H1 (cell line): ENCODE data around the gene NFAM1. TPM values are rescaled to one million over a fixed set of nuclear protein-coding genes. Genes with fewer than 3 reads are reported as not detected.

ENCODE experiments used
- CTCF ChIA-PET: fragments of 300-600 bp; sonication (Branson Sonifier 250); formaldehyde crosslinking; loops from one replicate; lab custom pipeline; 2021; ENCODE audit not compliant: partially characterized antibody; lab: Charles Lee
- POLR2A ChIA-PET: fragments of 300-600 bp; sonication (Branson Sonifier 250); formaldehyde crosslinking; loops from one replicate; lab custom pipeline; 2021; ENCODE audit warnings: inconsistent platforms; ENCODE audit not compliant: partially characterized antibody; lab: Charles Lee
- DNase-seq, 2 experiments: peaks; one replicate each; pipeline versions ENCODE4 v3.0.0 to v3.0.0-alpha.2; 2010 to 2022; ENCODE audit warnings: low spot score in 2 of 2, low read depth in 1 of 2, mixed read lengths in 1 of 2
- FAIRE-seq: peaks from 2 replicates; lab custom pipeline; 2011; peaks lifted over from hg19 to GRCh38; lab: Jason Lieb, UNC
- H2AFZ ChIP-seq: 2 replicates; pipeline ENCODE4 v1.8.1; 2012; ENCODE audit warnings: low read length, inconsistent platforms
- H2AK5ac ChIP-seq: 2 replicates; pipeline ENCODE4 v1.6.1; 2013; ENCODE audit warnings: low read depth, low read length
- H2BK120ac ChIP-seq: replicated peaks from 2 replicates; pipeline ENCODE3; 2013; ENCODE audit warnings: low read depth, low read length, inconsistent platforms
- H2BK12ac ChIP-seq: 2 replicates; pipeline ENCODE4 v1.6.1; 2013; ENCODE audit warnings: low read depth, low read length
- H2BK15ac ChIP-seq: 2 replicates; pipeline ENCODE4 v1.6.1; 2013; ENCODE audit warnings: low read length
- H2BK20ac ChIP-seq: 2 replicates; pipeline ENCODE4 v1.6.1; 2013; ENCODE audit warnings: low read length
- H2BK5ac ChIP-seq: 2 replicates; pipeline ENCODE4 v1.6.1; 2013; ENCODE audit warnings: low read depth, low read length
- H3K14ac ChIP-seq: 2 replicates; pipeline ENCODE4 v1.6.1; 2013; ENCODE audit warnings: inconsistent platforms; ENCODE audit not compliant: insufficient read length
- H3K18ac ChIP-seq: 2 replicates; pipeline ENCODE4 v1.6.1; 2013; ENCODE audit warnings: low read length; ENCODE audit errors: extremely low read depth
- H3K23ac ChIP-seq: 2 replicates; pipeline ENCODE4 v1.6.1; 2013; ENCODE audit warnings: inconsistent platforms; ENCODE audit not compliant: insufficient read length
- H3K23me2 ChIP-seq: 2 replicates; pipeline ENCODE4 v1.6.1; 2013; ENCODE audit warnings: low read depth, low read length
- H3K27ac ChIP-seq: 2 replicates; pipeline ENCODE4 v1.6.1; 2011; ENCODE audit warnings: low read depth, low read length, inconsistent platforms
- H3K27me3 ChIP-seq, 4 experiments: replicated peaks in 1 of 4; 1 replicate in 1 of 4; 2 replicates in 3 of 4; pipeline versions ENCODE4 v1.6.1 to v1.8.1; 2011 to 2013; ENCODE audit warnings: low read length in 3 of 4, mild to moderate bottlenecking in 3 of 4, inconsistent platforms in 2 of 4, mixed read lengths in 2 of 4, moderate library complexity in 1 of 4; ENCODE audit not compliant: control insufficient read depth in 3 of 4, insufficient read depth in 3 of 4; ENCODE audit errors: extremely low read depth in 1 of 4
- H3K36me3 ChIP-seq, 4 experiments: 2 replicates each; pipeline versions ENCODE4 v1.6.1 to v1.8.1; 2011 to 2013; ENCODE audit warnings: mild to moderate bottlenecking in 4 of 4, low read length in 3 of 4, moderate library complexity in 2 of 4, control low read depth in 1 of 4, inconsistent platforms in 1 of 4; ENCODE audit not compliant: insufficient read depth in 4 of 4, control insufficient read depth in 2 of 4
- H3K4ac ChIP-seq: replicated peaks from 2 replicates; pipeline ENCODE3; 2013; ENCODE audit warnings: low read length, low read depth, mixed read lengths, inconsistent platforms; ENCODE audit not compliant: insufficient read length
- H3K4me1 ChIP-seq, 4 experiments: replicated peaks in 1 of 4; 1 replicate in 1 of 4; 2 replicates in 3 of 4; pipeline versions ENCODE4 v1.6.1 to v1.8.1; 2011 to 2013; ENCODE audit warnings: low read length in 3 of 4, inconsistent platforms in 2 of 4, mixed read lengths in 1 of 4; ENCODE audit not compliant: insufficient read depth in 4 of 4, control insufficient read depth in 3 of 4
- H3K4me2 ChIP-seq, 2 experiments: 2 replicates each; pipeline versions ENCODE4 v1.6.1 to v1.8.1; 2011 to 2013; ENCODE audit warnings: low read depth in 2 of 2, low read length in 2 of 2, control low read depth in 1 of 2, inconsistent platforms in 1 of 2, mild to moderate bottlenecking in 1 of 2; ENCODE audit not compliant: insufficient read depth in 1 of 2
- H3K4me3 ChIP-seq, 4 experiments: fragments of 200-600, 300-600 bp in 1 of 4; sonication (generic), shearing (Covaris generic), sonication (Bioruptor Twin) in 1 of 4; 2 replicates each; pipeline versions ENCODE4 v1.5.1 to v1.8.1; 2011 to 2016; ENCODE audit warnings: low read length in 4 of 4, low read depth in 3 of 4, control low read depth in 2 of 4, inconsistent platforms in 2 of 4, mild to moderate bottlenecking in 2 of 4, mixed read lengths in 1 of 4, moderate library complexity in 1 of 4; ENCODE audit not compliant: insufficient read depth in 2 of 4; ENCODE audit errors: extremely low read depth in 1 of 4
- H3K56ac ChIP-seq: replicated peaks from 2 replicates; pipeline ENCODE3; 2013; ENCODE audit warnings: low read depth, mild to moderate bottlenecking, mixed read lengths, low read length, inconsistent platforms; ENCODE audit not compliant: insufficient read length
- H3K79me1 ChIP-seq: 2 replicates; pipeline ENCODE4 v1.6.1; 2013; ENCODE audit warnings: low read depth, low read length, control low read depth
- H3K79me2 ChIP-seq, 2 experiments: 2 replicates each; pipeline versions ENCODE4 v1.6.1 to v1.8.1; 2012 to 2013; ENCODE audit warnings: low read length in 2 of 2, mild to moderate bottlenecking in 2 of 2, inconsistent platforms in 1 of 2; ENCODE audit not compliant: insufficient read depth in 2 of 2, control insufficient read depth in 1 of 2
- H3K9ac ChIP-seq, 4 experiments: replicated peaks in 1 of 4; 1 replicate in 1 of 4; 2 replicates in 3 of 4; pipeline versions ENCODE4 v1.6.1 to v1.8.1; 2011 to 2013; ENCODE audit warnings: low read depth in 3 of 4, low read length in 3 of 4, control low read depth in 2 of 4, mild to moderate bottlenecking in 2 of 4, moderate library complexity in 2 of 4, inconsistent platforms in 1 of 4; ENCODE audit errors: extremely low read depth in 1 of 4
- H3K9me3 ChIP-seq, 2 experiments: 2 replicates each; pipeline versions ENCODE4 v1.6.1 to v1.8.1; 2012 to 2013; ENCODE audit warnings: mild to moderate bottlenecking in 2 of 2, moderate library complexity in 2 of 2, control low read depth in 1 of 2, inconsistent platforms in 1 of 2, low read depth in 1 of 2, low read length in 1 of 2, mixed read lengths in 1 of 2; ENCODE audit not compliant: insufficient read depth in 2 of 2
- H4K20me1 ChIP-seq, 2 experiments: replicated peaks in 1 of 2; 2 replicates each; pipeline versions ENCODE3 to v1.8.1; 2011 to 2013; ENCODE audit warnings: inconsistent platforms in 2 of 2, low read length in 2 of 2, mild to moderate bottlenecking in 1 of 2; ENCODE audit not compliant: insufficient read depth in 2 of 2, control insufficient read depth in 1 of 2
- H4K5ac ChIP-seq: 2 replicates; pipeline ENCODE4 v1.6.1; 2013; ENCODE audit warnings: low read length, low read depth, mixed read lengths, inconsistent platforms; ENCODE audit not compliant: insufficient read length
- H4K8ac ChIP-seq: 2 replicates; pipeline ENCODE4 v1.8.0; 2013; ENCODE audit warnings: mild to moderate bottlenecking, moderate library complexity, low read length, inconsistent platforms; ENCODE audit not compliant: insufficient read depth; ENCODE audit errors: extremely low read depth
- H4K91ac ChIP-seq: replicated peaks from 2 replicates; pipeline ENCODE3; 2013; ENCODE audit warnings: low read length, mixed read lengths, inconsistent platforms; ENCODE audit not compliant: insufficient read length
- ATF2 ChIP-seq: IDR thresholded peaks from 2 replicates; pipeline ENCODE4 v1.6.1; 2012; ENCODE audit warnings: low read length, inconsistent platforms
- EZH2 ChIP-seq: fragments of 200-600 bp; sonication (generic); IDR thresholded peaks from 2 replicates; pipeline ENCODE4 v1.7.1; 2012; ENCODE audit warnings: low read depth, mild to moderate bottlenecking, moderate library complexity, low read length, inconsistent platforms; ENCODE audit not compliant: severe bottlenecking
- GABPA ChIP-seq: IDR thresholded peaks from 2 replicates; pipeline ENCODE4 v1.6.1; 2011; ENCODE audit warnings: mild to moderate bottlenecking, low read length, moderate library complexity, borderline replicate concordance; ENCODE audit not compliant: insufficient read depth
- KDM1A ChIP-seq: fragments of 200-600, 300-600 bp; sonication (generic); IDR thresholded peaks from 2 replicates; pipeline ENCODE4 v1.7.1; 2016; ENCODE audit warnings: mild to moderate bottlenecking, low read length, borderline replicate concordance
- KDM4A ChIP-seq: IDR thresholded peaks from one replicate; pipeline ENCODE4 v1.7.1; 2012; ENCODE audit warnings: low read depth, mild to moderate bottlenecking, moderate library complexity, low read length, inconsistent platforms; ENCODE audit not compliant: severe bottlenecking
- POLR2A ChIP-seq, 2 experiments: IDR thresholded peaks; 1 replicate in 1 of 2; 2 replicates in 1 of 2; pipeline ENCODE4 v1.6.1; 2011; ENCODE audit warnings: low read depth in 2 of 2, low read length in 2 of 2, mild to moderate bottlenecking in 2 of 2; ENCODE audit errors: control extremely low read depth in 1 of 2
- WGBS, 2 experiments: shearing (Covaris generic) in 1 of 2; methylation state at CpG; one replicate each; pipeline versions ENCODE4 v1.1.6 to v1.1.7; 2013 to 2015; ENCODE audit warnings: low lambda C conversion rate in 2 of 2, mixed read lengths in 2 of 2, inconsistent platforms in 1 of 2, low coverage in 1 of 2, missing lambda C conversion rate in 1 of 2; ENCODE audit not compliant: insufficient replicate concordance in 2 of 2, insufficient coverage in 1 of 2, insufficient read length in 1 of 2; ENCODE audit errors: extremely low coverage in 1 of 2, missing lambda C conversion rate in 1 of 2; 5-methylcytosine and 5-hydroxymethylcytosine counted together
- polyA plus RNA-seq, 7 experiments: library from polyadenylated mRNA; depleted of rRNA in 3 of 7; stranded (reverse) in 5 of 7; unstranded in 2 of 7; fragments of >200 nt in 5 of 7; fragments of 200-250 nt in 2 of 7; gene quantifications; 1 replicate in 5 of 7; 2 replicates in 1 of 7; 4 replicates in 1 of 7; pipeline versions ENCODE4 v1.2.1 to v1.2.3, GENCODE V29; 2011 to 2013; ENCODE audit warnings: missing spikeins in 2 of 7, mixed read lengths in 2 of 7
- total RNA-seq: library from RNA; stranded (reverse); fragmentation: NEBNext Ultra II Directional; extraction: Animal tissue kit (Norgen Biotek cat#: 25700); gene quantifications from 2 replicates; pipeline ENCODE4 v1.2.1, GENCODE V29; 2021

Gene NFAM1
- total and polyA plus RNA-seq, 2 of the 8 experiments (the other 6 are each of a cell fraction or from before 2014, with no cell fraction given), result 0.62 to 0.73 TPM

DNA sequence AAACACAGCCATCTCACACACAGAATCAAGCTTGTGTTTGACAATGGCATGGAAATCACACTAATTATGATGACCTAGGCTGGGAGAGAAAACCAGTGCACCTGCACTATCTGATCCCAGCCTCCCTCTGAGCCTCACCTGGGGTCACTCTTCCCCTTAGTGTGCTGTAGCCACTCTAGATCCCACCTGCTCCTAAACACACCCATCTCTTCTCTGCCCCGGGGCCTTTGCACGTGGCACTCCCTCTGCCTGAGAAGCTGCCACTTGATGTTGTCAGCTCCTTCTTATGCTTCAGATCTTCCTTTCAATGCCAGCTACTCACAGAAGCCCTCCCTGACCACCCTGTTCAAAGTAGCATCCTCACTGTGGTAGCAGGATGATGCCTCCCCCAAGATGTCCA is 42.9 kb upstream of the NFAM1 start:
- Histone ChIP-seq H3K4me2 (no peak overlapping the region), H2AK5ac (no peak overlapping the region), H2BK12ac (no peak overlapping the region), H3K36me3 (no peaks in the 10 kb centered on the region), H3K14ac (no peak overlapping the region), H4K5ac (no peak overlapping the region), H3K9me3 (no peaks in the 10 kb centered on the region), H3K9ac (no peak overlapping the region; a peak in 1 of 7 replicates), H2BK5ac (no peak overlapping the region), H3K18ac (no peak overlapping the region), H3K27me3 (no peaks in the 10 kb centered on the region), H3K23me2 (peaks cover 4% of the 10 kb centered on the region; the same call in 1 of the 2 replicates), H3K4ac (no peak overlapping the region), H3K4me1 (0 out of 7 replicates have a peak, but pooled peaks cover 0 to 1% (median 0%) of the 10 kb centered on the region in 4 experiments), H3K27ac (no peak overlapping the region), H3K4me3 (no peak overlapping the region), H3K79me1 (no peaks in the 10 kb centered on the region), H4K20me1 (no peaks in the 10 kb centered on the region), H3K79me2 (no peaks in the 10 kb centered on the region), H4K8ac (no peak overlapping the region), H2BK15ac (no peak overlapping the region), H2BK20ac (no peak overlapping the region), H4K91ac (no peak overlapping the region), H2AFZ (no peak overlapping the region), H3K56ac (no peak overlapping the region), H2BK120ac (no peak overlapping the region), H3K23ac (no peak overlapping the region)
- WGBS, 2 experiments, result 94% methylated on average over 2 of the region's 2 CpGs; no CpG with 5 or more reads in 1 of the 2 experiments
- DNase-seq (no peak), FAIRE-seq (no peak)
- TF ChIP-seq KDM1A (peak; percentile 68; the same call in 1 of the 2 replicates), POLR2A (IDR thresholded peaks at IDR 0.05; ENCODE audit: control extremely low read depth in 1 of 2, low read depth in 2 of 2, low read length in 2 of 2) (no peak), GABPA (no peak), KDM4A (no peak), ATF2 (no peak), EZH2 (no peak)
- CTCF ChIA-PET, result interaction anchor here (0.6 to 6.4 kb wide), 8 partner anchors 11 to 286 kb away, joined by 3 to 41 read pairs (median 8); no protein-coding TSS in a partner anchor
- POLR2A ChIA-PET, result no interaction called here
